DMS114 treated with DMSO at 0.1 percent for 48 hours (cell line): Measurements from ENCODE around the gene CD82.

Experiments
- DNase-seq: peaks from one replicate; lab custom pipeline; 2025; ENCODE audit not compliant: unreplicated experiment; lab: John Stamatoyannopoulos, UW

The CD82 gene

DNA sequence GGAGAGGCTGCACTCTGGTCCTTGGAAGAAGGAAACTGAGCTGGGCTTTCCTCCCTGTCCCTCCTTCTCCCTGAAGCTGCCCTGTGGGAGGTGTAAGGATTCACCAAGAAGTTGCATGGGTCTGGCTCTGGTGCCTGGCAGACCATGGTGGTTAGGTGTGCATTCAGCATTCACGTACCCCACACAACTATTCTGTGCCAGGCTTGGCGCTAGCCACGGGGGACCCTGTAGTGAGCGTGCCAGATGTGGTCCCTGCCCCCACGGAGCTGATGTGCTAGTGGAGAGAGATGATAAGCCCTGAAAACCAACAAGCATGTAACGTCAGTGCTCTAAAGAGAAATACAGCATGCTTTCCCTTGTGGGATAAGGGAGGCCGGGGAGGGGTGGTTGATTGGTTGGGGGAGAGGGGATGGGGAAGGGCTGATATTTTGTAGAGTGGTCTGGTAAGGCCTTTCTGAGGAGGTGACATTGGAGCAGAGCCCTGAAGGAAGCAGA lies 48.9 kb downstream of the CD82 start:
- DNase-seq, result no peak

DNA sequence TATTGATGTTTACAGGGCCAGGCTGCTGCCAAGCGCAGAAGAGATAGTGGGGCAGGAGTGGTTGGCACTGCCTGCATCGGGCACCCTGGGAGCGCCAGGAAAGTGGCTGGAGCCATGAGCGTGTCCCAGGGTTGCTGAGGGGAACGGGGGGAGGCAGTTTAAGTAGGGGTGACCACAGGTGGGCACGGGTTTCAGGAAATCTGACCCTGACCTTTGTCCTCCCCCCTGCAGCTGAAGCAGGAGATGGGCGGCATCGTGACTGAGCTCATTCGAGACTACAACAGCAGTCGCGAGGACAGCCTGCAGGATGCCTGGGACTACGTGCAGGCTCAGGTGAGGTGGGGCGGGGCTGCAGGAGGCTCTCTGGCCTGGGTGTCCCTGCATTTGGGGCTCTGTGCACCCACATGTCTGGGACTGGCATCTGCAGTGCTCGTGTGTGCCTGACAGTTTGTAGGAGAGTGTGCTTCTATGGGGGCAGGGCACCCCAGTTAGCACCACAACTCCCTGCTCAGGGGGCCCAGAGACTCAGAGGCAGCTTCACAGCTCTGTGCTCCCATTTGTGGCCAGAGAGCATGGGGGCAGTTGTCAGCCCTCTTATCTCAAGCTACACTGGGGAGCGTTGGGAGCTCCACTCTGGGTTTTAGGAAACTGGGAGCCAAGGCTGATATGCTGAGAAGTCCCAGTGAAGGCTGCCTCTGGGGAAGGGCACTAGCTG lies 49.7 kb downstream of the CD82 start:
- DNase-seq, result no peak

- DNase-seq, result no peak
These were observed 50.7 kb downstream of the CD82 start for GRCh38 chr11:44615913-44616791.

GRCh38 chr11:44617671-44618461 lies 52.4 kb downstream of the CD82 start:
- DNase-seq, result no peak

DNA sequence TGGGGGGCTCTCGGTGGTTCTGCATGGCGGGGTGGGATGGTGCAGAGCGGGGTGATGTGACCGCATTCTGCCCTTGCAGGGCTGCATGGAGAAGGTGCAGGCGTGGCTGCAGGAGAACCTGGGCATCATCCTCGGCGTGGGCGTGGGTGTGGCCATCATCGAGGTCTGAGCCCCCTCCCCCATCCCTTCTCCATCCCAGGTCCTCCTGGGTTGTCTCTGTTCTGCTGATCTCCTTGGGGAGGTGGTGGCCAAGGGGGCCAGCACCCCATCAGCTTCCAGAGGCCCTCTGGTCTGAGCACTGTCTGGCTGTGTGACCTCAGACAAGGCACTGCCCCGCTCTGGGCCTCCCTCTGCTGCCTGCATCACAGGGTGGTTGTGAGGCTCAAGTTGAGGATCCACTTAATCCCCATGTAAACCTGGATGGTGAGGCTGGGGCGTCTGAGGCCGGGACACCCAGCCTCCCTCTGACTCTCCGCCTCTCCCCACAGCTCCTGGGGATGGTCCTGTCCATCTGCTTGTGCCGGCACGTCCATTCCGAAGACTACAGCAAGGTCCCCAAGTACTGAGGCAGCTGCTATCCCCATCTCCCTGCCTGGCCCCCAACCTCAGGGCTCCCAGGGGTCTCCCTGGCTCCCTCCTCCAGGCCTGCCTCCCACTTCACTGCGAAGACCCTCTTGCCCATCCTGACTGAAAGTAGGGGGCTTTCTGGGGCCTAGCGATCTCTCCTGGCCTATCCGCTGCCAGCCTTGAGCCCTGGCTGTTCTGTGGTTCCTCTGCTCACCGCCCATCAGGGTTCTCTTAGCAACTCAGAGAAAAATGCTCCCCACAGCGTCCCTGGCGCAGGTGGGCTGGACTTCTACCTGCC lies 53.3 kb downstream of the CD82 start:
- DNase-seq, result no peak

DNA sequence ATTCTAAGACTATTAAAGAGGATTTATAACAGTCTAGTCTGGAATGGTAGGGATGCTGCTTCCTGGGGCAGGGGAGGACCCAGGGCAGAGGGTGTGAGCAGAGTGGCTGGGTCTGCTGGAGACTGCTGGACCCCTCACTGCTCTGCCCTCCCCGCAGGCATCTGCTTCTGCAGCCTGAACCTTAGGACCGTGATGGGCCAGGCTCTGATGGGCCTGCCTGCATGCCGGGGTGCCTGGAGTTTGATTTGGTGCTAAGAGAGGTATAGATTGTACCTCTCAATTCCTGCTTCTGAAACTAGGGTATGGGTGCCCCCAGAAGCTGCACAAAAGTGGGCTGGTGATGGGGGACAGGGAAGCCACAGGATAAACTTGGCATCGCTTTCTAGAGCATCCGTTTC lies 54.9 kb downstream of the CD82 start:
- DNase-seq, result no peak

- peak; percentile 41 for DNase-seq
These were observed 55.7 kb downstream of the CD82 start for GRCh38 chr11:44621140-44621681.

DNA sequence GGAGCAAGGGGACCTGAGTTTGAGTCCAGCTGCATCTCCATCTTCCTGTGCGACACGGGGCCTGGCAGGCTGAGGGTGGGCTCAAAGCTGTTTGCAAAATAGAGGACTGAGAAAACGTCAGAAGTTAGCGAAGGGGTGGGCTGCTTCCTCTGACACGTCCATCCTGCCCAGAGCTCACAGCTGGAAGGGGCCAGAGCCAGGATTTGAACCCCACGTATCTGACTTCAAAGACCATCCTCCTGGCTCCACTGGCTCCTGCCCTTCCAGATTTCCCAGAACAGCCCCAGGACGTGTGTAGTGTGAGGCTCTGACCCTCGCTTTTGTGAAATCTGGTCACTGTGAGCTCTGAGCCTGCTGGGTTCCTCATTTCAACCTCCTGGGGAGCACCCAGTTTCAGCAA lies 56.3 kb downstream of the CD82 start:
- no peak for DNase-seq

DNA sequence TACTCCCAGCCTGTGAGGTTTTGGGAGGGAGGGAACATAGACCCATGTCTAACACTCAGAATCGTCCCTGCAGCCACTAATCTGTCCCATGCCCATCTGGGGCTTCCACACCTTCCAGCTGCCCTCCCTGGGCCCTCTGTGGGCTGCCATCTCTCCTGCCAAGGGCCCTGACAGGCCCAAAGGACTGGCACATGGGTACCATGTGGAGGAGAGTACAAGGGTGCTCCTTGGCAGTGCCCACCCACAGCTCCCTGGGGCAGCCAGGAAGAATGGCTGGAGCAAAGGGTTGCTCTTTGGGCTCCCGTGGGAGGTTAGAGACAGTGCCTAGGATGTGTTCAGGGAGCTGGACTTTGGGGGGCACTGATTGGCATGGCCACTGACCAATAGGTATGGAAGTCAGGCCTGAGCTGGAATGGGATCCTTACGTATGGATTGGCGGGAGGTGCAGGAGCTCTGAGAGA lies 56.8 kb downstream of the CD82 start:
- no peak for DNase-seq

- no peak for DNase-seq
These were observed 57.3 kb downstream of the CD82 start for GRCh38 chr11:44622721-44623258.

DNA sequence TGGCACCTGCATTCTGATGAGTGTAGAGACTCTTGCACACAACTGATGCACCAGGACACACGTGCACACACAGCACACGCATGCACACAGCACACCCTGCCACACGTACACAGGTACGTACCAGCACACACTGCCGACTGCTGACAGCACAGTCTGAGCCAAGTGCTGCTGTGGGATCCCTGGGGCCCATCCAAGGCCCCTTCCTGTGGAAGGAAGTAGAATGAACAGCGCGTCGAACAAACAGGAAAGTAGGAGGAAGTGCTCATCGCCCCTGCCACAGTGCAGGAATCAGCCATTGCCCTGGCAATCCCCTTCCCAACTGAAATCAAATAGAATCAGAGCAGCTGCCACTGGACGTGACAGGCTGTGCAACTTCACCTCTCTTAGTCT lies 57.9 kb downstream of the CD82 start:
- no peak for DNase-seq

GRCh38 chr11:44623731-44624491 lies 58.4 kb downstream of the CD82 start:
- no peak for DNase-seq

DNA sequence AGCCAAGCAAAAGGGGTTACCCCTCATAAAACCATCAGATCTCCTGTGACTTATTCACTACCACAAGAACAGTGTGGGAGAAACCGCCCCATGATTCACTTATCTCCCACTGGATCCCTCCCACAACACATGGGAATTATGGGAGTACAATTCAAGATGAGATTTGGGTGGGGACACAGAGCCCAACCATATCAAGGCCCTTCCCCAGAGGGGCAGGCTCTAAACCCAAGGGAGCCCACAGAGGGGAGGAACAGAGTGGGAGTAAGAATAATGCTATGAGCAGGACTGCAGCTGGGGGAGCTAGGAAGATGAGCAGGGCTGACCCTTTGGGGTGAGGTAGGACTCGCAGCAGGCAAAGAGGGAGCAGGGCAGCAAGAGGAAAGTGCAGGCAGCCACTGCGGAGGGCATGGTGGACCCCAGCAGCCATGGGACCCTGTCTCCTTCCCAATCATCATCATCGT lies 59.3 kb downstream of the CD82 start:
- no peak for DNase-seq

DNA sequence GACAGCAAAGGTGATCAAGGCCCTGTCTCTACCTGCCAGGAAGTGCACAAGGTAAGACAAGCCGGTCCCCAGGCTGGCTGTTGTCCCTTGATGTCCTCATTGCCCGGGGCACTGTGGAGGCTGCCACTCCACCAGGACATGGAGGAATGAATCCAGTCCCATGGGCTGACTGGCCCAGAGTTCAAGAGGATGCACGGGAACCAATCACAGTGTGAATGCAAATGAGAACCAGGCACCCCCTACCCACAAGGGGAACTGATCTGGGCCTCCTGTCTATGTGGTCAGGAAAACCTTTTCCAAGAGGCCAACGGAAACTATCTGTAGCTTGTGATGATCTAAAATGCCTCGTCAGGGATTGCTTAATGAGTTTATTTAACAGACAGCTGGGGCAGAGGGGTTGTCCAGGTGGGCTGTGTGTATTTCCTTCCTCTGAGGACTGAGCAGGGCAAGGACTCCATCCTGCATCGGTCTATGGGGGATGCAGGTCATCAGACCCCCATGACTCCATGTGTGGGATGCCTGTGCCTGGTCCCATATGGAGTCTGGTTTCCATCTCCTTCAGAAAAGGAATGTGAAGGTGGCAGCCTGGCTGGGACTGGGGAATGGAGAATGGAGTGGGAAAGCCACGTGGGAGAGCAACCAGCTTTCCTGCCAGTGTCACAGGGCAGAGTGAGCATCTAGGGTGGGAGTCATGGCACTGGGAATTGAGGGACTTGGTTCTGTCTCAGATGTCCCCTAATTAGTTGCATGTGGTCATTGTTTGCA lies 60.5 kb downstream of the CD82 start:
- no peak for DNase-seq

- no peak for DNase-seq
These were observed 61.2 kb downstream of the CD82 start for GRCh38 chr11:44626645-44627044.

DNA sequence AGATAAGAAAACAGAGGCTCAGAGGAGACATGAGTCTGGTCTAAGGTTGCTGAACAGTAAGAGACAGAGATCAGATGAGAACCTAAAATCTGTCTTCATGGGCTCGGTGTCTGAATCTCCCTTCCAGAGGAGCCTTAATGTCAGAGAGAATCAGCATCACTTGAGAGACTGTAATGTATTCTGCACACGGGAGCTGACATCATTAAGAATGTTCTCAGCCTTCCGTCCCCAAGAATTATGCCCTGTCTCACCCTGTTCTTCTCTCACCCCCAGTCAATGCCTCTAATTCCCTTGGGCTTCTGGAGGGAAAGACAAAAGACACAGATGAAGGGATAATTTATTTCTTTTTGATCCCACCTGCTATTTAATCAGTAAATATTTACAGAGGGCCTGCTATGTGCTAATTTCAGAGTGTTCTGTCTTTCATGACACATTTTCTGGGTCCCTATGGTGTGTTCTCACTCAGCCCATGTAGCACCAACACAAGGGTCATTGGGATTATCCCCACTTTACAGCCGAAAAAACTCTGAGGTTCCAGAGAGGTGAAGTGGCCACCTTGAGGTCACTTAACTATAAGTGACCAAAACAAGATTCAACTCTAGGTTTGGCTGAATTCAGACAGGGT lies 61.8 kb downstream of the CD82 start:
- no peak for DNase-seq

DNA sequence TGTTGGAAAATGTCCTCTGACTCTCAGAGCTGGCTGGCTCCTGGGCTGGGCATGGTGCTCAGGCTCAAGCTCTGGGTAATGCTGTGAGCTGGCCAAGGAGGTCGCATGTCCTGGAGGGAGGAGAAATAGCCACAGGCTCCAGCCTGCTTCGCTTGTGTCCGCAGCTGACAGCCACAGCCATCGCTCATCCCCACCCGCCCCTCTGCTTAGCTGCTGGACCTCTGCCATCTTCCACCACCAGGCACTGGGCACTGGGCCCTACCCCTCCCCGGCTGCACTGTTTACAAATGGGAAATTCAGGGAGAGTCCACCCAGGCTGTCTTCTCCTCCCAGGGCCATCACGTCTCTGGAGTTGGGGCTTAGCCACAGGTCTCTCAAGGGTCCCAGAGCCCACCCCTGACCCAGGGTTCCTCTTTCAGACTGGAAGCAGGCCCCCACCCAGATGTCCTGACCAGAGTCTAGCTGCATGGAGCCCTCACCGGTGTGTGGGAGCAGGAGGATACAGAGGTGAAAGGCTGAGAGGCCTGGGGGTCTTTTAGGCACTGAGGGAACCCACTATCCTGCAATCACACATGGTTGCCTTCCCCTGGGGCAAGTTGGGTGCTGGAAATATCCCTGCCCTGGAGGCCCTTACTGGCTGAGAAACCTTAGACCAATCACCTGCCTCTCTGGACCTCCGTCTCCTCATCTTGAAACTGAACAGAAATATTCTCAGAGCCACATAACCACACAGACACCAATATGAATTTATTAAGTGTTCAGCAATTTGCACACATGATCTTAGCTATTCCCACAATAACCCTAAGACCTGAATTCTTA lies 62.7 kb downstream of the CD82 start:
- DNase-seq, result no peak
